Ramos (cell line): ENCODE results near the gene MZT2B.
"Not testable (repeated sequence)": the region's sequence is repeated elsewhere in the genome, so short reads cannot be mapped to it uniquely, and the experiment has no call there.

Experiments
- in situ Hi-C: fragments of 300-500 bp; cut with MboI; formaldehyde crosslinking; loops from one replicate; pipeline ENCODE4 v1.14.3; 2022; ENCODE audit warnings: low sequenced_read_pairs; ENCODE audit not compliant: unreplicated experiment

MZT2B gene

GRCh38 chr2:130169163-130169562, 12.9 kb upstream of the MZT2B start:
- in situ Hi-C loops = not testable (repeated sequence)

DNA sequence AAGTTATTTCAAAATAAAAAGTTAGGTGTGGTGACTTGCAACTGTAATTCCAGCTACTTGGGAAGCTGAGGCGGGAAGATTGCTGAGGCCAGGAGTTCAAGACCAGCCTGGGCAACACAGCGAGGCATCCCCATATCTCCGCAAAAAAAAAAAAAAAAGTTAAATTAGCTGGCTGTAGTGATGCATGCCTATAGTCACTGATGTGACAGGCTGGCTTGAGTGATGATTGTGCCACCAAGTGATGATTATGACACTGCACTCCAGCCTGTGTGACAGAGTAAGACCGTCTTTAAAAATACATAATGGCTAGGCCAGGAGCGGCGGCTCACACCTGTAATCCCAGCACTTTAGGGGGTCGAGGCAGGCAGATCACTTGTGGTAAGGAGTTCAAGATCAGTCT, 12.2 kb upstream of the MZT2B start:
- in situ Hi-C loops = no loop called here

GRCh38 chr2:130174866-130175265, 7.2 kb upstream of the MZT2B start:
- in situ Hi-C loops = not testable (repeated sequence)

DNA sequence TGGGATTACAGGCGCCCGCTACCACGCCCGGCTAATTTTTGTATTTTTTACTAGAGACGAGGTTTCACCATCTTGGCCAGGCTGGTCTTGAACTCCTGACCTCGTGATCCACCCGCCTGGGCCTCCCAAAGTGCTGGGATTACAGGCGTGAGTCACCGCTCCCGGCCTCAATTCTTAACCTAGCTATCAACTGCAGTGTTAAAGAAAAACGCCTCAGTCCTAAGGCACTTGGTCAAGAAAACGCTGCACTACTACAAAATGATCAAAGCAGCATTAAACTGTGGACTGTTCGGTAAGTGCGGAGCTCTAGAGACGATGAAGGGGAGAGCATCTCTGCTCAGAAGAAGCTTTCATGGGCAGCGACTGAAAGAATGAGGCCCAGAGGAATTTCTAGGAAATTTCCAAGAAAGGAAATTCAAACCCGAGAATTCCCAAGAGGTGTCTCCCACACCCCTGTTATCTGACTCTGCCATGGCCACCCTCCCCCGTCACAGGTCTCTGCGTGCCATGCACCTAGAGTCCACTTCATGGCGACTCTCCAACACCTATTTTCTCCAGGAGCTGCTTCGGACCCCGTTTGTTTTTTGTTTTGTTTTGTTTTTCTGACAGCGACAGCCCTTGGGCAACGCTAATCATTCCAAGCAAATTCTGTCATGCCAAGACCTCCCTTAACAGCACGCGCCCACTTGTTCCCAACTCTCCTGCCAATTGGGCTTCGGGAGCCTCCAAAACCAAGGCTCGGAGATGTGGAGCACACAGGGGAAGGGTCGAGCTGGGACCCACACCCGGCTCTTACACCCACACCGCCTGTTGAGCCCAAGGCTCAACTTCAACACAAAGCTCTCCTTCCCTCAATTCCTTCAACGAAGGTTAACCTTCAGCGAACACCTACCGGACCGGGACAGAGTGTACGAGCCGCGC, 1.4 kb upstream of the MZT2B start:
- in situ Hi-C loops = loop anchor here (5.0 kb wide), 1 partner anchor 157 kb away; no protein-coding TSS in a partner anchor

- in situ Hi-C loops = loop anchor here (5.0 kb wide), 1 partner anchor 156 kb away; no protein-coding TSS in a partner anchor
These were observed 660 bp upstream of the MZT2B start, which contains the start of gene SMPD4 for GRCh38 chr2:130181325-130181879. Gene SMPD4 (minus strand): TSS chr2:130181602. CDS start chr2:130176592, 5,010 bp downstream.

DNA sequence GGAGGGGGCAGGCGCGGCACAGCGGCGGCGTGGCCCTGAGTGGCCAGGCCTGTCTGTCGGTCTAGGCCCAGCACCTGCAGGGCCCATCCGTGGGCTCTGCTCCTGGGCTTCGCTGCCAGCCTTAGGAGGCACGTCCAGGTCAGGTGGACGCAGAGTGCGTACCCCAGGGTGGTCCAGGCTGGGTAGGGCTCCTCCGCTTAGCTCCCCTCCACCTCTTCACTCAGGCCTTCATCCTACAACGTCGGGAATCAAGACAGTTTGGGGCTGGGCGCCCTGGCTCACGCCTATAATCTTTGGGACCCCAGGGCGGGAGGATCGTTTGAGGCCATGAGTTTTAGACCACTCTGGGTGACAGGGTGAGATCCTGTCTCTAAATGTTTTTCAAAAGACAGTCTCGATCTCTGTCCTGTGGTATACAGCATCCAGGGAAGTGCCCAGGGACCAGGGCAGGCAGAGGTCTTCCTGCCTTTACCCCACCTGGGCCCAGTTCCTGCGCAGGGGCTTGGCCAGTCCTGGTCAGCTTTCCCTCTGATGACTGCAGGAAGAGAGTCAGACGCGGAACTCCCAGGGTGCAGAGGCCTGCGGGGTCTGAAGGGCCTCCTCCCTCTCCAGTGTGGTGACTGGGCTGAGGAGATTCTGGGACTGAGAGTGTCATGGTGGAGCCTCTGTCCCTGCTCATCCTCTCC, 907 bp downstream of the MZT2B start:
- in situ Hi-C loops = loop anchor here (5.0 kb wide), 1 partner anchor 154 kb away; no protein-coding TSS in a partner anchor

- in situ Hi-C loops = loop anchor here (5.0 kb wide), 1 partner anchor 154 kb away; no protein-coding TSS in a partner anchor
These were observed 1.7 kb downstream of the MZT2B start for GRCh38 chr2:130183512-130184373.

- in situ Hi-C loops = loop anchor here (5.0 kb wide), 1 partner anchor 1302 kb away; no protein-coding TSS in a partner anchor
These were observed 3.4 kb downstream of the MZT2B start for GRCh38 chr2:130185436-130185835.

- in situ Hi-C loops = loop anchor here (5.0 kb wide), 1 partner anchor 1301 kb away; no protein-coding TSS in a partner anchor
These were observed 3.8 kb downstream of the MZT2B start for GRCh38 chr2:130185896-130186295.

DNA sequence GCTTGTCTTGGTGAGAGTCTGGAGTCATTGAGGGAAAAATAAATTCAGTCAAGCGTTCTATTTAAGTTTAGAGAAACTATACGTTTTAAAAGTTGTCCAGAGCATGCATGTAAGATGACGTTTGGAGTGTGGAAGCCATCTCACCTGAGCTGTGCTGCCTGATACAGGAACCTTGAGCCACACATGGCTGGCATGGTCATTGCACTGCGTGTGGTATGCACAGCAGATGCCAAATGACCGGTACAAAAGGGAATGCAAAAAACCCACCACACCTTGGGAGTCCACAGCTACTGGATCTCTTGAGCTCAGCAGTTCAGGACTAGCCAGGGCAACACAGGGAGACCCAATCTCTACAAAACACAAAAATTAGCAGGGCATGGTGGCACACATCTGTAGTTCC, 4.3 kb downstream of the MZT2B start:
- in situ Hi-C loops = loop anchor here (5.0 kb wide), 1 partner anchor 1301 kb away; no protein-coding TSS in a partner anchor

- in situ Hi-C loops = loop anchor here (5.0 kb wide), 1 partner anchor 1300 kb away; no protein-coding TSS in a partner anchor
These were observed 5.2 kb downstream of the MZT2B start for GRCh38 chr2:130187268-130187667.

DNA sequence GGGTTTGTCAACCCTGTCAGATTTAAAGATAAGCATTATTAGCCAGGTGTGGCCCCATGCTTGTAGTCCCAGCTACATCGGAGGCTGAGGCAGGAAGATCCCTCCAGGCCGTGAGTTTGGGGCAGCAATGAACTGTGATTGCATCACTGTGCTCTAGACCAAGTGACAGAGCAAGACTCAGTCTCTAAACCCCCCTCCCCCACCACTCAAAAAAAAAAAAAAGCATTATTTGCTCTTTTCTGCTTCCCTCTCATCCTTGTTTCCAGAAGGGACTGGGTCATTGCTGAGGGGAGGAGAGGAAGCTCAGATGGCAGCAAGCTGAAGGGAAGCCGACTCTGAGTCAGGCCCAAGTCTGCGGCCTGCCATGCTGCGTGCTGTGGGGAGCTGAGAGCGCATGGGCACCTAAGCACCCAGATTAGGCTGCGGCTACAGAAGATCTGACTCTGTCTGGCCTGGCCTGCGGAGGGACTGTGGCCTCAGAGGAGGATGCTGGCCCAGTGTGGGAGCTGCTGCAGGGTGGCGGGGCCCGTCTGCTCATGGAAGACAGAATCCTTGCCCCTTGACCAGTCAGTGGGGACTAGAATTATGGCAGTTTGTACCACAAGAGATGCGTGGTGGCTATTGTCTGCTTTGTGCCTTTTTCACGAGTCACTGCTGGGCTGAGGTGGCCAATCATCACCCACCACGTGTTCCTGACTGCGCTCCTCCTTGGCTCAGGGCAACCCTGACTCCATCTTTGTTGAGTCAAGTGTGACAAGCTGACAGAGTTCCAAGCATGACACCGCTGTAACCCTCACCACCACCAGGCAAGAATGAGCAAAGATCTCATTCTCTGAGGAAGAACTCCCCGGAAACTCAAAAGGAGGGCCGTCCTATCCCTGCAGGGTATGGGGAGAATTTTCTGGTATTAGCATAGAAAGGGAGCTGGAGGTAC, 6.1 kb downstream of the MZT2B start:
- in situ Hi-C loops = loop anchor here (5.0 kb wide), 1 partner anchor 1299 kb away; no protein-coding TSS in a partner anchor

GRCh38 chr2:130188958-130189357, 6.9 kb downstream of the MZT2B start:
- in situ Hi-C loops = loop anchor here (5.0 kb wide), 1 partner anchor 1298 kb away; no protein-coding TSS in a partner anchor

DNA sequence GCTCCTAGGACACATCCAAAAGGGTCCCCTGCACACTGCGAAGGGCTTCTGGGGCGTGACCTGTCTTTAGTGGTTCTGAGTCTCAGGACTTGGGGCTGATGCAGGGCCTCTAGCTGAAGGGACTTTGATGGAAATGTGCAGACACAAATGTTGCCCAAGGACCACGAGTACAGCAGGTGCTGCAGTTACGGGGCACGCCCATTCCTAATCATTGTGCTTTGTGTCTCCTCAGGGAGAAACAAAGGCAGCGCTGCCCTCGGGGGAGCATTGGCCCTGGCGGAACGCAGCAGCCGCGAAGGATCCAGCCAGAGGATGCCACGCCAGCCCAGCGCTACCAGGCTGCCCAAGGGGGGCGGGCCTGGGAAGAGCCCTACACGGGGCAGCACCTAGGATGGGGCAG, 8.2 kb downstream of the MZT2B start:
- in situ Hi-C loops = no loop called here

- in situ Hi-C loops = not testable (repeated sequence)
These were observed 9.3 kb downstream of the MZT2B start for GRCh38 chr2:130191319-130191718.

GRCh38 chr2:130192451-130192850, 10.4 kb downstream of the MZT2B start:
- in situ Hi-C loops = not testable (repeated sequence)

DNA sequence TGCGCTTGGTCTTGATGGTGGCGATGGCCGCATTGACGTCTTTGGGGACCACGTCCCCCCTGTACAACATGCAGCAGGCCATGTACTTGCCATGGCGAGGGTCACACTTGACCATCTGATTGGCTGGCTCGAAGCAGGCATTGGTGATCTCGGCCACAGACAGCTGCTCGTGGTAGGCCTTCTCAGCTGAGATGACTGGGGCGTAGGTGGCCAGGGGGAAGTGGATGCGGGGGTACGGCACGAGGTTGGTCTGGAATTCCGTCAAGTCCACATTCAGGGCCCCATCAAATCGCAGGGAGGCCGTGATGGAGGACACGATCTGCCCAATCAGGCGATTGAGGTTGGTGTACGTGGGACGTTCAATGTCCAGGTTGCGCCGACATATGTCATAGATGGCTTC, 11.8 kb downstream of the MZT2B start:
- in situ Hi-C loops = not testable (repeated sequence)

- in situ Hi-C loops = not testable (repeated sequence)
These were observed 13.1 kb downstream of the MZT2B start for GRCh38 chr2:130195089-130195635.
